HCT116 (cell line): ENCODE data around the gene CIROP. TPM values are rescaled to one million over a fixed set of nuclear protein-coding genes. Genes with fewer than 3 reads are reported as not detected.

Source experiments
- ATAC-seq: fragments of 200-7000 bp; cut with Tn5 transposase; 2 replicates; pipeline ENCODE4 v1.9.1; 2020; ENCODE audit warnings: mild to moderate bottlenecking, moderate library complexity
- BruUV-seq: library from RNA; stranded (reverse); fragments of 400-500 nt; replicated peaks from 2 replicates; lab custom pipeline; 2021; lab: Mats Ljungman, UMichigan
- CTCF ChIA-PET: fragments of 300-600 bp; sonication (Branson Sonifier 250); formaldehyde crosslinking; loops from one replicate; lab custom pipeline; 2021; ENCODE audit warnings: antibody characterized with exemption; lab: Charles Lee
- POLR2A ChIA-PET: fragments of 300-600, 350-600 bp; sonication (Branson Sonifier 250); formaldehyde crosslinking; loops from one replicate; lab custom pipeline; 2021; ENCODE audit warnings: antibody characterized with exemption; lab: Charles Lee
- RAD21 ChIA-PET, 2 experiments: fragments of 300-600 bp; sonication (Branson Sonifier 250); formaldehyde crosslinking; loops; one replicate each; lab custom pipeline; 2023; ENCODE audit warnings: low total read pairs in 2 of 2; ENCODE audit not compliant: uncharacterized antibody in 2 of 2, unreplicated experiment in 2 of 2, low non-redundant PET in 1 of 2; lab: Charles Lee
- DNase-seq: peaks from one replicate; pipeline ENCODE4 v3.0.0-alpha.2; 2010; ENCODE audit warnings: low read depth, low spot score
- H2AFZ ChIP-seq: fragments of 200-600 bp; shearing (Covaris generic), sonication (generic); 2 replicates; pipeline ENCODE4 v1.6.1; 2017; ENCODE audit warnings: low read depth, mixed run types, mixed read lengths, antibody characterized with exemption, low read length; ENCODE audit not compliant: poor library complexity, severe bottlenecking
- H3K27ac ChIP-seq: 2 replicates; pipeline ENCODE4 v1.5.1; 2012; ENCODE audit warnings: low read depth, low read length
- H3K27me3 ChIP-seq: fragments of 200-600 bp; sonication (generic); 2 replicates; pipeline ENCODE4 v1.6.1; 2016; ENCODE audit warnings: mixed run types, low read length, mixed read lengths; ENCODE audit not compliant: insufficient read depth
- H3K36me3 ChIP-seq, 2 experiments: fragments of 200-500 bp in 1 of 2; fragments of 200-600 bp in 1 of 2; sonication (Bioruptor generic) in 1 of 2; sonication (generic) in 1 of 2; 2 replicates each; pipeline versions ENCODE4 v1.5.1 to v1.6.1; 2014 to 2016; ENCODE audit warnings: low read length in 2 of 2, inconsistent platforms in 1 of 2, mixed read lengths in 1 of 2, mixed run types in 1 of 2; ENCODE audit not compliant: insufficient read depth in 2 of 2, control insufficient read depth in 1 of 2
- H3K4me1 ChIP-seq, 2 experiments: fragments of 200-600 bp in 1 of 2; sonication (generic) in 1 of 2; 2 replicates each; pipeline versions ENCODE4 v1.5.1 to v1.6.1; 2012 to 2017; ENCODE audit warnings: low read length in 2 of 2, inconsistent platforms in 1 of 2, mild to moderate bottlenecking in 1 of 2, mixed read lengths in 1 of 2, mixed run types in 1 of 2, moderate library complexity in 1 of 2; ENCODE audit not compliant: insufficient read depth in 2 of 2, control insufficient read depth in 1 of 2
- H3K4me2 ChIP-seq: fragments of 200-600 bp; sonication (generic); 2 replicates; pipeline ENCODE4 v1.6.1; 2017; ENCODE audit warnings: mixed run types, low read length, mixed read lengths
- H3K4me3 ChIP-seq, 2 experiments: fragments of 200-600 bp in 1 of 2; sonication (generic) in 1 of 2; replicated peaks in 1 of 2; 2 replicates each; pipeline ENCODE4 v1.5.1; 2011 to 2016; ENCODE audit warnings: low read length in 2 of 2, control low read depth in 1 of 2, low read depth in 1 of 2, mild to moderate bottlenecking in 1 of 2, mixed read lengths in 1 of 2, mixed run types in 1 of 2
- H3K79me2 ChIP-seq: fragments of 200-600 bp; sonication (generic); 2 replicates; pipeline ENCODE4 v1.6.1; 2017; ENCODE audit warnings: mild to moderate bottlenecking, mixed run types, low read length, moderate library complexity, mixed read lengths; ENCODE audit not compliant: insufficient read depth
- H3K9ac ChIP-seq: fragments of 200-600 bp; sonication (generic); 2 replicates; pipeline ENCODE4 v1.6.1; 2016; ENCODE audit warnings: low read length, mixed read lengths
- H3K9me2 ChIP-seq: fragments of 200-600 bp; sonication (generic), shearing (Covaris generic); 2 replicates; pipeline ENCODE4 v1.6.1; 2017; ENCODE audit warnings: mixed run types, mild to moderate bottlenecking, moderate library complexity; ENCODE audit not compliant: insufficient read depth
- H3K9me3 ChIP-seq, 2 experiments: fragments of 200-500 bp in 1 of 2; fragments of 200-600 bp in 1 of 2; sonication (Bioruptor generic) in 1 of 2; sonication (generic) in 1 of 2; 2 replicates each; pipeline ENCODE4 v1.6.1; 2014 to 2017; ENCODE audit warnings: low read length in 2 of 2, mixed read lengths in 2 of 2, inconsistent platforms in 1 of 2, low read depth in 1 of 2, mild to moderate bottlenecking in 1 of 2, mixed run types in 1 of 2, moderate library complexity in 1 of 2; ENCODE audit not compliant: control insufficient read depth in 1 of 2, insufficient read depth in 1 of 2
- H4K20me1 ChIP-seq: fragments of 200-600 bp; sonication (generic), shearing (Covaris generic); 2 replicates; pipeline ENCODE4 v1.6.1; 2017; ENCODE audit warnings: mixed run types, mild to moderate bottlenecking, moderate library complexity; ENCODE audit not compliant: insufficient read depth
- ATF3 ChIP-seq: IDR thresholded peaks from 2 replicates; pipeline ENCODE4 v1.6.1; 2012
- CBX3 ChIP-seq: IDR thresholded peaks from 2 replicates; pipeline ENCODE4 v1.6.1; 2012; ENCODE audit warnings: low read depth
- CEBPB ChIP-seq: IDR thresholded peaks from 2 replicates; pipeline ENCODE4 v1.6.1; 2012; ENCODE audit warnings: low read depth
- EGR1 ChIP-seq: IDR thresholded peaks from 2 replicates; pipeline ENCODE4 v1.6.1; 2012; ENCODE audit warnings: low read depth
- EZH2 ChIP-seq: fragments of 200-600 bp; sonication (generic); IDR thresholded peaks from 2 replicates; pipeline ENCODE4 v1.6.1; 2017; ENCODE audit warnings: antibody characterized with exemption, mixed run types
- FOSL1 ChIP-seq: IDR thresholded peaks from 2 replicates; pipeline ENCODE4 v1.6.1; 2012; ENCODE audit warnings: low read depth
- JUND ChIP-seq: IDR thresholded peaks from 2 replicates; pipeline ENCODE4 v1.6.1; 2012
- MAX ChIP-seq: IDR thresholded peaks from 2 replicates; pipeline ENCODE4 v1.6.1; 2012
- POLR2A ChIP-seq: IDR thresholded peaks from 2 replicates; pipeline ENCODE4 v1.7.0; 2011; ENCODE audit warnings: borderline replicate concordance; ENCODE audit not compliant: insufficient read depth, insufficient read length; ENCODE audit errors: extremely low read depth
- POLR2AphosphoS5 ChIP-seq: IDR thresholded peaks from 2 replicates; pipeline ENCODE4 v1.6.1; 2011; ENCODE audit warnings: mild to moderate bottlenecking, low read depth, low read length, moderate library complexity
- RAD21 ChIP-seq: IDR thresholded peaks from 2 replicates; pipeline ENCODE4 v1.6.1; 2012; ENCODE audit warnings: low read depth, mild to moderate bottlenecking
- SIN3A ChIP-seq: IDR thresholded peaks from 2 replicates; pipeline ENCODE4 v1.6.1; 2012; ENCODE audit warnings: low read depth
- SP1 ChIP-seq: IDR thresholded peaks from 2 replicates; pipeline ENCODE4 v1.6.1; 2012; ENCODE audit warnings: low read depth
- TCF7L2 ChIP-seq: IDR thresholded peaks from 2 replicates; pipeline ENCODE4 v1.7.0; 2011; ENCODE audit warnings: borderline replicate concordance, inconsistent platforms; ENCODE audit not compliant: insufficient read depth, insufficient read length; ENCODE audit errors: extremely low read depth
- YY1 ChIP-seq: IDR thresholded peaks from 2 replicates; pipeline ENCODE4 v1.6.1; 2011; ENCODE audit warnings: low read length, low read depth, moderate library complexity, mild to moderate bottlenecking; ENCODE audit not compliant: insufficient replicate concordance; ENCODE audit errors: extremely low read depth
- ZFX ChIP-seq: fragments of 450-650 bp; IDR thresholded peaks from 2 replicates; pipeline ENCODE4 v1.6.1; 2017
- ZNF274 ChIP-seq: fragments of 200-500 bp; sonication (Bioruptor generic); IDR thresholded peaks from 2 replicates; pipeline ENCODE4 v1.6.1; 2014; ENCODE audit warnings: mild to moderate bottlenecking, low read depth, low read length, inconsistent platforms
- intact Hi-C: fragments of 100-400 bp; cut with micrococcal nuclease; formaldehyde crosslinking; loops from 2 replicates; pipeline ENCODE4 v1.10.0; 2022
- total RNA-seq: library from RNA; stranded (reverse); gene quantifications from one replicate; pipeline ENCODE4 v1.2.1, GENCODE V29; 2021; ENCODE audit not compliant: unreplicated experiment
- TF ChIP-seq, protein P1 (sequence below): IDR thresholded peaks from 2 replicates; pipeline ENCODE4 v1.6.1; 2011; ENCODE audit warnings: mild to moderate bottlenecking, low read length, moderate library complexity; ENCODE audit not compliant: insufficient replicate concordance; ENCODE audit errors: extremely low read depth
- TF ChIP-seq, protein P2 (sequence below): IDR thresholded peaks from 2 replicates; pipeline ENCODE4 v1.6.1; 2012; ENCODE audit warnings: low read depth
- TF ChIP-seq, protein P3 (sequence below), 3 experiments: fragments of 200-600 bp in 1 of 3; sonication (generic) in 1 of 3; IDR thresholded peaks in 2 of 3; conservative IDR thresholded peaks in 1 of 3; 2 replicates each; pipeline ENCODE4 v1.5.1; 2012 to 2017; ENCODE audit warnings: low read depth in 2 of 3, low read length in 2 of 3, antibody characterized with exemption in 1 of 3, borderline replicate concordance in 1 of 3, control low read depth in 1 of 3, mild to moderate bottlenecking in 1 of 3, mixed read lengths in 1 of 3, mixed run types in 1 of 3, moderate library complexity in 1 of 3; ENCODE audit not compliant: insufficient read depth in 1 of 3

CIROP gene
- total RNA-seq, 1 experiment from 2014 or later: not detected

DNA sequence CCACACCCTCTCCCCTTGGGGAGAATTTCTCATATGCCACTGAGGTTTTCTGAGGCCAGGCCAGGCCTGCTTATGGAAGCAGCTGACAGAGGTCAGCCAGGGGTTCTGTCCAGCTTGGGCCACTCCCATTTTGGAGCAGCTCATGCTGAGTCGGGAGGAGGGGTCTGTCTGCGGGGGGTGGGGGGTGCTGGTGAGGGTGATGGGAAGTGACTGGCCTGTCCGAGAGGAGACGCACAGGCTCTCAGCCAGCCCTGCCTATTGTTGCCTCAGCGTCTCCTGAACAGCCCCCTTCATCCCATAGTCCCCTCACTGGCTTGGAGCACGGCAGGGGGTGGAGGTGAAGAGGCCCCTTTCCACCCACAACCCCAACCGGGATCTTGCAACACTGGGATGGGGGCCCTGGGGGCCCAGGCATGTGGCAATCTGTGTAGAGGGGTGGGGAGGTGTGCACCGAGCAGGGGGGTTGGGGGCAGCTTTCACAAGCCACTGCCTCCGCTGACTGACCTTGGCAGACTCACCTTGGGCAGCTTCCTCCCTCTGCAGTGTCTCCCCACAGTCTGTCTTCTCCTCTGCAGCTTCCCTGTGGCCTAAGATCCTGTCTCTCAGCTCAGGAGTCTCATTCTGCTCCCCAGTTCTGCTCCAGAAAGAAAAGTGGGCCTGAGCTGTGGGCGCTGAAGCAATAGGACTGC is 8.8 kb upstream of the CIROP start:
- Histone ChIP-seq H4K20me1 (no peaks in the 10 kb centered on the region), H3K27me3 (peaks cover 20% of the 10 kb centered on the region; the same call in 1 of the 2 replicates), H3K36me3 (no peaks in the 10 kb centered on the region), H3K79me2 (no peaks in the 10 kb centered on the region), H3K9ac (no peak overlapping the region), H3K9me3 (no peaks in the 10 kb centered on the region), H3K27ac (no peak overlapping the region), H3K4me1 (peaks cover 12 to 23% of the 10 kb centered on the region in 2 experiments), H3K9me2 (no peaks in the 10 kb centered on the region), H3K4me2 (no peak overlapping the region), H2AFZ (no peak overlapping the region), H3K4me3 (no peak overlapping the region)
- no peak for ATAC-seq
- TF ChIP-seq POLR2A (no peak), SIN3A (no peak), TCF7L2 (no peak), FOSL1 (no peak), ZNF274 (no peak), ATF3 (no peak), EGR1 (no peak), JUND (no peak), POLR2AphosphoS5 (no peak), EZH2 (no peak), YY1 (no peak), CBX3 (no peak), MAX (no peak), RAD21 (no peak), CEBPB (no peak), ZFX (no peak), SP1 (no peak)
- TF ChIP-seq, protein P1, sequence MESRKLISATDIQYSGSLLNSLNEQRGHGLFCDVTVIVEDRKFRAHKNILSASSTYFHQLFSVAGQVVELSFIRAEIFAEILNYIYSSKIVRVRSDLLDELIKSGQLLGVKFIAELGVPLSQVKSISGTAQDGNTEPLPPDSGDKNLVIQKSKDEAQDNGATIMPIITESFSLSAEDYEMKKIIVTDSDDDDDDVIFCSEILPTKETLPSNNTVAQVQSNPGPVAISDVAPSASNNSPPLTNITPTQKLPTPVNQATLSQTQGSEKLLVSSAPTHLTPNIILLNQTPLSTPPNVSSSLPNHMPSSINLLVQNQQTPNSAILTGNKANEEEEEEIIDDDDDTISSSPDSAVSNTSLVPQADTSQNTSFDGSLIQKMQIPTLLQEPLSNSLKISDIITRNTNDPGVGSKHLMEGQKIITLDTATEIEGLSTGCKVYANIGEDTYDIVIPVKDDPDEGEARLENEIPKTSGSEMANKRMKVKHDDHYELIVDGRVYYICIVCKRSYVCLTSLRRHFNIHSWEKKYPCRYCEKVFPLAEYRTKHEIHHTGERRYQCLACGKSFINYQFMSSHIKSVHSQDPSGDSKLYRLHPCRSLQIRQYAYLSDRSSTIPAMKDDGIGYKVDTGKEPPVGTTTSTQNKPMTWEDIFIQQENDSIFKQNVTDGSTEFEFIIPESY: no peak
- TF ChIP-seq, protein P2, sequence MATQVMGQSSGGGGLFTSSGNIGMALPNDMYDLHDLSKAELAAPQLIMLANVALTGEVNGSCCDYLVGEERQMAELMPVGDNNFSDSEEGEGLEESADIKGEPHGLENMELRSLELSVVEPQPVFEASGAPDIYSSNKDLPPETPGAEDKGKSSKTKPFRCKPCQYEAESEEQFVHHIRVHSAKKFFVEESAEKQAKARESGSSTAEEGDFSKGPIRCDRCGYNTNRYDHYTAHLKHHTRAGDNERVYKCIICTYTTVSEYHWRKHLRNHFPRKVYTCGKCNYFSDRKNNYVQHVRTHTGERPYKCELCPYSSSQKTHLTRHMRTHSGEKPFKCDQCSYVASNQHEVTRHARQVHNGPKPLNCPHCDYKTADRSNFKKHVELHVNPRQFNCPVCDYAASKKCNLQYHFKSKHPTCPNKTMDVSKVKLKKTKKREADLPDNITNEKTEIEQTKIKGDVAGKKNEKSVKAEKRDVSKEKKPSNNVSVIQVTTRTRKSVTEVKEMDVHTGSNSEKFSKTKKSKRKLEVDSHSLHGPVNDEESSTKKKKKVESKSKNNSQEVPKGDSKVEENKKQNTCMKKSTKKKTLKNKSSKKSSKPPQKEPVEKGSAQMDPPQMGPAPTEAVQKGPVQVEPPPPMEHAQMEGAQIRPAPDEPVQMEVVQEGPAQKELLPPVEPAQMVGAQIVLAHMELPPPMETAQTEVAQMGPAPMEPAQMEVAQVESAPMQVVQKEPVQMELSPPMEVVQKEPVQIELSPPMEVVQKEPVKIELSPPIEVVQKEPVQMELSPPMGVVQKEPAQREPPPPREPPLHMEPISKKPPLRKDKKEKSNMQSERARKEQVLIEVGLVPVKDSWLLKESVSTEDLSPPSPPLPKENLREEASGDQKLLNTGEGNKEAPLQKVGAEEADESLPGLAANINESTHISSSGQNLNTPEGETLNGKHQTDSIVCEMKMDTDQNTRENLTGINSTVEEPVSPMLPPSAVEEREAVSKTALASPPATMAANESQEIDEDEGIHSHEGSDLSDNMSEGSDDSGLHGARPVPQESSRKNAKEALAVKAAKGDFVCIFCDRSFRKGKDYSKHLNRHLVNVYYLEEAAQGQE: no peak
- TF ChIP-seq, protein P3, sequence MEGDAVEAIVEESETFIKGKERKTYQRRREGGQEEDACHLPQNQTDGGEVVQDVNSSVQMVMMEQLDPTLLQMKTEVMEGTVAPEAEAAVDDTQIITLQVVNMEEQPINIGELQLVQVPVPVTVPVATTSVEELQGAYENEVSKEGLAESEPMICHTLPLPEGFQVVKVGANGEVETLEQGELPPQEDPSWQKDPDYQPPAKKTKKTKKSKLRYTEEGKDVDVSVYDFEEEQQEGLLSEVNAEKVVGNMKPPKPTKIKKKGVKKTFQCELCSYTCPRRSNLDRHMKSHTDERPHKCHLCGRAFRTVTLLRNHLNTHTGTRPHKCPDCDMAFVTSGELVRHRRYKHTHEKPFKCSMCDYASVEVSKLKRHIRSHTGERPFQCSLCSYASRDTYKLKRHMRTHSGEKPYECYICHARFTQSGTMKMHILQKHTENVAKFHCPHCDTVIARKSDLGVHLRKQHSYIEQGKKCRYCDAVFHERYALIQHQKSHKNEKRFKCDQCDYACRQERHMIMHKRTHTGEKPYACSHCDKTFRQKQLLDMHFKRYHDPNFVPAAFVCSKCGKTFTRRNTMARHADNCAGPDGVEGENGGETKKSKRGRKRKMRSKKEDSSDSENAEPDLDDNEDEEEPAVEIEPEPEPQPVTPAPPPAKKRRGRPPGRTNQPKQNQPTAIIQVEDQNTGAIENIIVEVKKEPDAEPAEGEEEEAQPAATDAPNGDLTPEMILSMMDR (IDR thresholded peaks at IDR 0.05 in 2 of 3, conservative IDR thresholded peaks at IDR 0.05 in 1 of 3; ENCODE audit: borderline replicate concordance in 1 of 3, insufficient read depth in 1 of 3, low read depth in 2 of 3, low read length in 2 of 3): no peak
- intact Hi-C loops: no loop called here
- ChIA-PET RAD21 (interaction anchor here in 1 of 2 experiments (0.9 kb wide), 1 partner anchor 68 kb away, joined by 3 read pairs; no protein-coding TSS in a partner anchor), CTCF (interaction anchor here (1.1 to 5.5 kb wide), 3 partner anchors 45 to 127 kb away, joined by 3 to 56 read pairs (median 3); no protein-coding TSS in a partner anchor), POLR2A (interaction anchor here (1.2 kb wide), 1 partner anchor 18 kb away, joined by 3 read pairs; the partner anchor contains the start of genes ACIN1 and C14orf119)
- DNase-seq: no peak
- BruUV-seq: no TSS peak
